Measurements from ENCODE around the gene TEX261.
"Not testable (repeated sequence)": the region's sequence is repeated elsewhere in the genome, so short reads cannot be mapped to it uniquely, and the experiment has no call there.

The TEX261 gene

DNA sequence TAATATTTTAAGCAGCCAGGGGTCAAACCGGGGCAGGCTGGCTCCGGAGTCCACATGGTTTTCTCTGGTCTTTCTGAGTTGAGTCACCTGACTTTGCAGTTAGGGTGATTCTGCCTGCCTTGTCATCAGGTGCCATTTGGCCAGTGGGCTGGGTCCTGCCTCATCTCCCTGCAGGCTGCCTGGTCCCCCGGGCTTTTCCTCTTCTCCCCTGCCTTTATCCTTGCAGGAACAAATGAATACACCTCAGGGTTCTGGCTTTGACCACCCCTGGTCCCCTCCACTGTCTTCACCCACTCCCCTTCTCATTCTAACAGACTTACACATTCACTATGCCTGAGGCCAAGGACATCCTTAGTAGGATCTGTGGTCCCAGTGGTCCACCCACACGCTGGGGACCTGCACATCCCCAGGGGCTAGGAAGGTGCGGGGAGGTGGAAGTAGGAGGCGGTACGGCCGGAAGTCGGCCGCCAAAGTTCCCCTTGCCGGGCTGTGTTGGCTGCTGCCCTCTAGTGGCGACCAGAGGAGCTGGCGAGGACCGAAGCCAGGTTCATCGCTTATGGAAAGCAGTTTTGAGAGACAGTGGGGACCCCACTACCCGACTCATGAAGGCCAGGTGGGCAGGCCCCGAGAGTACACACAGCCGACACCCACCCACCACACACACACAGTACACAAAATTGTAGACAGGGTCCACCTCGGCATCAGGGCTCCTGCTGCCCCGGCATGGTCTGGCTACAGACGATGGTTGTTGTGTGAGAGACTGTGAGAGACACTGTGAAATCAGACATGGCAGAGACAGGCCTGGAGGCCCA lies 6.3 kb upstream of the TEX261 start:
- DNase-seq (ENCODE audit: low read depth in 3 of 3, low spot score in 1 of 3): peak; percentile 46 to 66 (median 55)

DNA sequence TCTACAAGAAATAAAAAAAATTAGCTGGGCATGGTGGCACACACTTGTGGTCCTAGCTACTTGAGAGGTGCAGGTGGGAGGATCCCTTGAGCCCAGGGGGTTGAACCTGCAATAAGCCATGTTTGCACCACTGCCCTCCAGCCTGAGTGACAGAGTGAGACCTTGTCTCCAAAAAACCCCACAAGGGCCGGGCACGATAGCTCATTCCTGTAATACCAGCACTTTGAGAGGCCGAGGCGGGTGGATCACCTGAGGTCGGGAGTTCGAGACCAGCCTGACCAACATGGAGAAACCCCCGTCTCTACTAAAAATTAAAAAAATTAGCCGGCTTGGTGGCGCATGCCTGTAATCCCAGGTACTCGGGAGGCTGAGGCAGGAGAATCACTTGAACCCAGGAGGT lies 5.3 kb upstream of the TEX261 start:
- DNase-seq (ENCODE audit: low read depth in 3 of 3, low spot score in 1 of 3): not testable (repeated sequence)

DNA sequence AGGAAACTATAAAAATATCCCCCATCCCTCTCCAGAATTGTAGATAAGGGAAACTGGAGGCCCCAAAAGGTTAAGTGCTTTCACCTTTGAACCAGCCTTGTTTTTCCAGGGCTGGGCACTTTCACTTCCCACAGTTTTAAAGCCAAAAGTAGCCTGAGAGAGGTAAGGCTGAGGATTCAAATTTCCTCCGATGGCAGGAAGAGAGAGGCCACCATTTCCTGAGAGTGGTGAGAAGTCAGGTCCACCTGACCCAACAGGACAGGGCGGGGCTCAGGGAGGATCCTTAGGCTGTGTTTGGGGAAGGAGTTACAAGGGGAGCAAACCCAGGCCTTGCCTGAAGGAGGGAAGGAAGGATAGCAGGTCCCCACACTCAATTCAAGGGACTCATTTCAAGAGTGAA lies 4.7 kb upstream of the TEX261 start:
- no peak for DNase-seq (ENCODE audit: low read depth in 3 of 3, low spot score in 1 of 3)

DNA sequence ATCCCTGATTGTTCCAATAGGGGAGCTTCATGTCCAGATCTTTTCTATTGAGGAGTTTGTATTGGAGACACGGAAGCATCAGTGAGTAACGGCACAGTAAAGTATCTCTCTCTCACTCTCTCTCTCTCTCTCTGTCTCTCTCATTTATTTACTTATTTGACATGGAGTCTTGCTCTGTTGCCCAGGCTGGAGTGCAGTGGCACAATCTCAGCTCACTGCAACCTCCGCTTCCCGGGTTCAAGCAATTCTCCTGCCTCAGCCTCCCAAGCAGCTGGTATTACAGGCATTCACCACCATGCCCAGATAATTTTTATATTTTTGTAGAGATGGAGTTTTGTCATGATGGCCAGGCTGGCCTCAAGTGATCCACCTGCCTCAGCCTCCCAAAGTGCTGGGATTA lies 4.2 kb upstream of the TEX261 start:
- DNase-seq (ENCODE audit: low read depth in 3 of 3, low spot score in 1 of 3): not testable (repeated sequence)

DNA sequence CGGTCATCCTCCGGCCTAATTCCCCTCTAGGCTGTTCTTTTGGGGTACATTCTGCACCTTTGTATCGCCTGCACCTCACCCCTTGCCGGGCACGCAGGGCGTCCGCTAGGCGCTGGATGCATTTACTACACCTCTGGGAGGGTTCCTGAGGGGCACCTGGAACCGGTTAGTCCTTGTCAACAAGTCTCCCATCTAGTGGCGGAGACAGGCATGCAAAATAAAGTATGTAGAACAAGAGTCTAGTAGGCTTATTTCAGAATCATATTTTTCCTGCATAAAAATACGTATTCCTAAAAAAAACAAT lies 705 bp upstream of the TEX261 start:
- DNase-seq (ENCODE audit: low read depth in 3 of 3, low spot score in 1 of 3): no peak

DNA sequence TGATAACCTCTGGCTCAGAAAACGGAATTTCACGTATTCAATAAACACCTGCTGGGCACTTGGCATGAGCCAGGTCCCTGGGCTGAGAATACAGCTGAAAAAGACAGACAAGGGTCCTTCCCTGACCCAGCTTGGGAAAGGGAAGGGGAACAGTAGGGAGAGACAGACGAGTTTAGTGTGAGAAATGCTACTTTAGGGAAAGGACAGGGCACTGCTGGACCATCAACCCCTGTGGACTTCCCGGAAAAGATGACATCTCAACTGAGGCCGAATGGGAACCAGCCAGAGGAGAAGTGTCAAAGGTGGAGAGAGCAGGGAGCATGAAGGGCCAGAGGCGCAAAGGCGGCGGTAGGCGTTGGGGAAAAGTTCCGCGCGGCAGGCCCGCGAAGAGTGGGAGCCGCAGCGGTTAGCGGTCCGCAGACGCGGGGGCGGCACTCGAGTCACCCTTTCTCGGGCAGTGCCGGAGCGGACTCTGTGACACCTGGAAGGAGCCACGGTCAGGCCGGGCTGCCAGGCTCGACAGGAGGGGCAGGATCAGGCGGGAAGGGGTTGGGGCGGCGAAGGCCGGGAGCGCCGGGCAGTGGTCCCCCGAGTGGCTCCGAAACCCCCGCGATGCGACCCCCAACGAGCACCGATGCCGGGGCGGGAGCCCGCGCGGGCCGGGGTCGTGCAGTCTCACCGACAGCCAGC lies 519 bp downstream of the TEX261 start:
- peak in 1 of 3 donors; percentile 39 for DNase-seq (ENCODE audit: low read depth in 3 of 3, low spot score in 1 of 3)

DNA sequence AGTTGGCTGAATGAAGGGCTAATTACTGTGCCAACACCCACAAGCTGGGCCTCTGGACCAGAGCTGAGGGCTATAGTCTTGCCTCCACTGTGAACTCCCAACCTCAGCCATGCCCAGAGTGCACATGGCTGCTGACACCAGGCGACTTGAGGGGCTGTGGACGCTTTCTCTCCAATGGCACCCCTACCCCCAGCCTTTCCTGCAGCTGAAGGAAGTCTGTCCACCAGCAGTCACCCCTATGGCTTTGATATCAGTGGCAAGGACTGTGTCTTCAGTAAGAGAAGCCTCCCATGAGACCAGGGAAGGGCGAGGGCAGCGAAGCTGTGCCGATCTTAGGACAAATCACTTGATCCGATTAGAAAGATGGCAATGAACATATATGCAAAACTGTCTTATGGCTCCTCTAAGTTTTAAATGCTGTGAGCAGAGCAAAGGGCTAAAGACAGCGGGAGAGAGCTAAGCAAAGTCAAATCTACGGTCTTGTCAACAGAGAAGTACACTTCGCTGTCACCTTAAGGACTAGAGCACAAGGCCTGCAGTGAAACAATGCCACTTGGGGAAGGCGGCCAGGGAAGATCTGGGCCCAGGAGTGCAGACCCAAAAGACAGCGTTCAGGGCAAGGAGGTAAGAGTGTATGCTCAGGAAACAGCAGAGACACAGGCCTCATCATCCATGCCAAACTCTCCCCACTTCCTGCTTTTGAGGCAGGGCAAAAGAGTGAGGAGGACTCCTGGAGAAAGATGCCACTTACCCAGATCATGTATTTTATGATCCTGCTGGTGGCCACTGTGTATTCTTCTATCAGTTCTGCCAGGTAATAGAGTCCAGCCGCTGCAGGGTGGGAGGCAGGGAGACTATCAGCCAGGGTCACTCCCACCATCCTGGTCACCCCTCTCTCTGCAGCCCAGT lies 1.5 kb downstream of the TEX261 start:
- no peak for DNase-seq (ENCODE audit: low read depth in 3 of 3, low spot score in 1 of 3)

DNA sequence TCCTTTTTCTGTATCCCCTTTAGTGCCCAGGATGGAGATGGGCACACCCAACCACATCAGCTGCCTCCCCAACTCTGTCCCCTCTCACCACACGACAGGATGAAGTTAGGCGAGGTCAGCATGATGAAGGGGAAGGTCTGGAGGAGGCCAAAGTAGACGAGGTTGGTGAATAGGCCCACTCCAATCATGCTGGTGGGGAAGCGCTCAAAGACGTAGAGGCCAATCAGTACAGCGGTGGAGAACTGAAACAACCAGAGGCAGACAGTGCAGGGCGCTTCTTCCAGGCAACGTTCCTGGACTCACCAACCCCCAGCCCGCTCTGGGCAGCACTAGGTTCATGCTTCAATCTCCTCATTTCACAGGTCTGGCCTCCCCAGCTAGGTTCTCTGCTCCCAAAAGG lies 2.9 kb downstream of the TEX261 start:
- DNase-seq (ENCODE audit: low read depth in 3 of 3, low spot score in 1 of 3): no peak

DNA sequence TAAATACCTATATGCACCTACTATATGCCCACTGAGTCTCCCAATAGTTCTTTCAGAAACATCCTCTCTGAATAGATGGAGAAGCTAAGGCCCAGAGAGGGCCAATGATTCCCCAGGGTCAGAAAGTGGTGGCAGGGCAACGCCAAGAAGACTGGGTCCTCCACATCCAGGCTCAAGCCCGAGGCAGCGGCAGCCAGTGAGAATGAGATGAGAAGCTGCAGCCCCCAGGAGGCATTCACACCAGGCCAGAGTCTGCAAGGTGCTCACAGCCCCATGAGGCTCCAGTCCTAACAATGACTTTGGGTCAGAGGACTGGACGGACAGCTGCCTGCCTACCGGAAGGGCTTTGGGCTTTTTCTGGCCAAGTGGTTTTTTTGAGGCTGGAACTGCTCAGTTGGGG lies 3.5 kb downstream of the TEX261 start:
- no peak for DNase-seq (ENCODE audit: low read depth in 3 of 3, low spot score in 1 of 3)

DNA sequence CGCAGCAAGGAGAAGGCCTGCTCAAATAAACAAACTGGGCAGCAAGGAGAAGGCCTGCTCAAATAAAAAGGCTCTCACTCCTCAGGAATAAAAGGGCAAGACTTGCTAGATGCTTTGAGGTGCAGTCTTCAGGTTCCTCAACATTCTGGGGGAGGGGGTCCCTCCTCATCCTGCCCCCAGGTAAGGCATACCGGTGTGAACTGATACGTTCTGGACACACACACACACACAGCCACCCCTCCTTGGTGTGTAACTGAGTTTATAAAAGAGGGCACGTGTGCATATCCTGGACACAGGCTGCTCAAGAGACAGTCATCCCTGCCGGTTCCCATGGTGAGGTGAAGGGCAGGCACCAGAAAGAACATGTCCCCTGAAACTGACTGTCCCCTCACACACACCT lies 4.5 kb downstream of the TEX261 start:
- no peak for DNase-seq (ENCODE audit: low read depth in 3 of 3, low spot score in 1 of 3)

DNA sequence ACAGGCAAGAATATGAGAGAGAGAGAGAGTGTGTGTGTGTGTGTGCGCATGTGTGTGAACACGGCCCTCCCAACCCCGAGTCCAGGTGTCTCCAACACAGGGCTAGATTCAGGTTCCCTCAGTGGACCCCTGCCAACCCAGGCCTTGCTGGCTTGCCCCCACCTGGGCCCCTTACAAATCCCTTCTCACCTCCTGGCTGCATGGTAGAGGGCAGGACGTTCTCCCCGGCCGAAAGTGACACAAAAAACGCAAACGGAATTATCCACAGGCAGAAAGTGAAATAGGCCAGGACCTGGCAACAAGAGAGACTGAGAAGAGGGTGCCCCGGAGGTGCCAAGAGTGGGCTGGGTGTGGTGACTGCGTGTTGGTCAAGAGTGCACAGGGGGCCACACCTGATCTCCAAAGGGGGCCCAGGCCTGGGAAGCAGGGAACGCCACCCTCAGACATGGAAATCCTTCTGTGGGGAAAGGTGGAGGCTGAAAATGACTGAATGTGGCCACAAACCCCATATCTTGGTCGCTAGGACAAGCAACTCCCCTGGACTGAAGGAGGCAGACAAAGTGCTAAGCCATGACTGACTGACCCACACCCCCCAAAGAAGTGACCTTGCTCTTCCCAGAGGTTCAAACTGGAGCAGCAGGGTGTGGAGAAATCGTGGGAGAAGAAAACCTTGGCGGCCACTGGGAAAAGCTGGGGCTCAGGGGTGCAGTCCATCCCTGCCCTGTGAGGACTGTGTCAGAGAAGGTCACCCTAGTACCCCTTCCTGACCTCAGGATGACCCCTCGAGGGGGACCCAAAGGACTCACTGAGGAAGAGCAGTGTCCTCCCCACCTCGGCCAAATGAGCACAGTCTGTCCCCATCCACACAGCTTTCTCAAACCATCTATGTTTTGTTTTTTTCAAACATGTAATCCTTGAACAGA lies 5.7 kb downstream of the TEX261 start:
- DNase-seq (ENCODE audit: low read depth in 3 of 3, low spot score in 1 of 3): no peak

DNA sequence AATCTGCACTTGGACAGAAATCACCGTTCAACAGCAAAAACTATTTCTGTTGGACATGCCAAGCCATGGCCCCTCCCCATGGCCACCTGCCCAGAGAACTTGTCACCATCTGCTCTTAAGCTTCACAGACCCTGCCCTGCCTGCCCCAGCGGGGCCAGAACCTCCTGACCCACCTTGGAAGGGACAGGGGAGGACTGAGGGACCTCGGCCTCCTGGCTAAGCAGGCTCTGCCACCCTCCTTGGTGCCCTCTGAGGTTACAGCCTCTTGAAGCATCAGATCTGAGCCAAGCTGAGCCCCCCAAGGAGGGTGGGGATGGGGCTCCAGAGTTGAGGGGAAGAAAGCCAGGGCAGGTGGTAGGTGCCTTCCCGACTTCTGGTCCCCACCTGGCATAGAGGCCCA lies 6.5 kb downstream of the TEX261 start:
- DNase-seq (ENCODE audit: low read depth in 3 of 3, low spot score in 1 of 3): no peak

DNA sequence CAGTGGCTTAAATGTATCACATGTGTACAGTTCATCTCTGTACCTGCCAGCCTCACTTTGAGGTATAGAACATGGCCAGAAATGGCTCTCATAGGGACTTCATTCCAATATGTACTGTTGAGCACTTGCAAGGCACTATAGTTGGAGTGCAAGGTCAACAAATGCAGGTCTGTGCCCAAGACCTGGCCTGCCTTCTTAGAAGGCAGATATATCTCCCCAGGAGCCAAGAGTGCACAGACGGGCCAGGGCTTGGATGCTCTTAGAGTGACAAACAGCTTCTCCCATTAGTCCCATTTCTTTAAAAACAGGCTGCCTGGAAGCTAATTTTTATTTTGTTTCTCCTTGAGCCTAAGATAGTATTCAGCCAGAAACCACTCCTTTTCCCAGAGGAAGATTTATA lies 7.3 kb downstream of the TEX261 start:
- no peak for DNase-seq (ENCODE audit: low read depth in 3 of 3, low spot score in 1 of 3)

DNA sequence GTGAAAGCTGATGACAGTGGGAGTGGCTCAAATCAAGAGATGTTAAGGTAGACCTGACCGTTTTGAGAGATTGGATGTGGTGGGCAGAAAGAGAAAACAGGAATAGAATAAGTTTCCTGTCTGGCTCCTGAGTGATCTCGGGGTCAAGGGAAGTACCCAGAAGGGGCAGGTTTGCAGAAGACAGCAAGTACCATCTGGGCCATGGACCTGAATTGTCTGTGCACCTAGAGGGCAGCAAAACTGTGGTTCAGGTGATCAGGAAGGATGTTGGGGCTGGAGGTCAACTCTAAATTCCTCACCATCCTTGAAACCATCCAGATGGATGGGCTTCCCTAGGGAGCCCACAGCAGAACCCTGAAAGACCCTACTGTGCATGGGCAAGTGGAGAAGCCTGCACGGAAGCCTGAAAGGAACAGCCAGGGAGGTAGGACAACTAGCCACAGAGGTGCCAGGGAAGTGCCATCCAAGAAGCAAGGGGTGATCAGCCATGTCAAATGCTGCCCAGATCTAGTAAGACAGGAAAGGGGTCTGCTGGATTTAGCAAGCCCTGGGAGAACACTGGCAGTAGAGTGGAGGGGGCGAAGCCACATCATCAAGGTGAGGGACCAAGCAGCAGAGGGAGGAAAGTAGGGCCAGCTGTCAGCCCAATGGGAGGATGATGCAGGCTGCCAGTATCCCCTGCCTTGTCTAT lies 8.0 kb downstream of the TEX261 start:
- no peak for DNase-seq (ENCODE audit: low read depth in 3 of 3, low spot score in 1 of 3)

DNA sequence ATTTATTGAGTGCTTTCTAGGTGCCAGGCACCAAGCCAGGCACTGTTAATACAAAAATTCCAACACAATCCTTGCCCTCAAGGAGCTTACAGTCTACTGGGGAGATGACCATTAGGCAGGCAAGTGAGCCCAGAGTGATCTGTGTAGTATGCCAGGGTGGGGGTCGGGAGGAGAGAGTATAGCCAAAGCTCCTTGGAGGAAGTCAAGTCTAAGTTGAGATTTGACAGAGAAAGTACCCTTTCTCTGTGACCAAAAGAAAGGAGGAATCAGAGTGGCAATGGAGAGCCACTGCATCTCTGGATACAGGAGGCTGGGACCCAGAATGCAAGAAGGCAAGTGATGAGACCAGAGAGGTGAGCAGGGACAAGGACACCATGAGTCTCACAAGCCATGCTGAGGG lies 8.7 kb downstream of the TEX261 start:
- DNase-seq (ENCODE audit: low read depth in 3 of 3, low spot score in 1 of 3): no peak

DNA sequence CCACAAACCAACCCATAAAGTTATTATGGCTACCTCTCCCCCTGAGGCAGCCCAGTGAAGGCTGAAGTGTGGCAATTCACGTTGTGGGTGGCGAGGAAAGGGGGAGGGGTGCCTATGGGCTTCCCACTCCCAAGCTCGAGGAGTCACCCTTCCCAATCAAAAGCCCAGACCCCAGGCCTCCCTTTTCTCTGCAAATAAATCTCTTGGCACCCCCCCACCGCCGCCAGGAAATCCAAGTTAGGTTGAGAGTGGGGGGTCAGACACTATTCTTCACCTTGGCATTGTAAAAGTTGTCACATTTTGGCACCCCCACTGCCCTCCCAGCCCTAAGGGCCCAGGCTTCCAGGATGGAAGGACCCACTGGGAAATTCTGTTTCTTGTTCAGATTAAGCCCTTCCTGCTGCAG lies 9.4 kb downstream of the TEX261 start:
- no peak for DNase-seq (ENCODE audit: low read depth in 3 of 3, low spot score in 1 of 3)

DNA sequence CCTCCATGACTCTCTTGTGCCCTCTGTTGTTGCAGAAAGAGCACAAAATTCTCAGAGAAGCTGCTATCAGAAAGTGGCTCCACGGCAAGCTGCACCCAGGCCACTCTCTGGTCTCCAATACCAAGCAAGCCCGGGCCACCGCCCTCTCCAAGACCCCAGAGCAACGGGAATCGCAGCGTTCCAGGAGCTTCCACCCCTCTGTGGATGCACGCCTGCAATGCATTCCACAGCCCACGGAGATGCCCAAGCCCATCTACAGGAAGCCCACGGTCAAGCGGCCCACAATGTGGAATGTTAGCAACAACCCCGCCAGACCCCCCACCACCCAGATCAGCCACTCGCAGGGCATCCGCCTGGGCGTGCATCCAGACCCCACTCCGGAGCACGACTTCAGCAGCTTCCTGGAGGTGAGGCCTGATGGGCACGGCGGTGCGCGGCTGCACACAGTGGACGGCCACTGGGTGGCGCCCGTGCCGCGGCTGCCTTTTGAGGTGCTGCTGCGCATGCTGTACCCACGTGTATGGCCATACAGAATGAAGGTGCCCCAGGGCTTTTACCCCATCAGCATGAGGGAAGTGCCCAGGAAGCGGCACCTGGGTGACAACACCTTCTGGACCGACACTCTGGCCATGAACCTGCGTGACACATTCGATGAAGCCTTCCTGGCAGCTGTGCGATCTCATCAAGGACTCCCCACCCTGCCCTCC lies 9.9 kb downstream of the TEX261 start:
- DNase-seq (ENCODE audit: low read depth in 3 of 3, low spot score in 1 of 3): peak; percentile 47 to 75 (median 58)

DNA sequence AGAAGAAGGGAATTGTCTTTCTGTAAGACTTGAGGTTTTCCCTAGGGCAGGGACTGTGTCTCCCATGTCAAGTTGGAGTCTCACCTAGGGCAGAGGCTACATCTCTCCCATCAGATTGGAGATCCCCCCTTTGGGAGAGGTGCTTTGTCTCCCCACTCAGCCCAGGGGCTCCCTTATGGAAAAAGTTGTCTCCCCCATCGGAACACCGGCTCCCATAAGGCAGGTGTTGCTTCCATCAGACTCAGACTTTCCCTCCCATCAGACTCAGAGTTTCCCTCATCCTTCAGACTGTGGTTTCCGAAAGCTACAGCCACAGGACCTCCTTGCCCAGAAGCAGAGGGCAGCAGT lies 10.5 kb downstream of the TEX261 start:
- no peak for DNase-seq (ENCODE audit: low read depth in 3 of 3, low spot score in 1 of 3)

DNA sequence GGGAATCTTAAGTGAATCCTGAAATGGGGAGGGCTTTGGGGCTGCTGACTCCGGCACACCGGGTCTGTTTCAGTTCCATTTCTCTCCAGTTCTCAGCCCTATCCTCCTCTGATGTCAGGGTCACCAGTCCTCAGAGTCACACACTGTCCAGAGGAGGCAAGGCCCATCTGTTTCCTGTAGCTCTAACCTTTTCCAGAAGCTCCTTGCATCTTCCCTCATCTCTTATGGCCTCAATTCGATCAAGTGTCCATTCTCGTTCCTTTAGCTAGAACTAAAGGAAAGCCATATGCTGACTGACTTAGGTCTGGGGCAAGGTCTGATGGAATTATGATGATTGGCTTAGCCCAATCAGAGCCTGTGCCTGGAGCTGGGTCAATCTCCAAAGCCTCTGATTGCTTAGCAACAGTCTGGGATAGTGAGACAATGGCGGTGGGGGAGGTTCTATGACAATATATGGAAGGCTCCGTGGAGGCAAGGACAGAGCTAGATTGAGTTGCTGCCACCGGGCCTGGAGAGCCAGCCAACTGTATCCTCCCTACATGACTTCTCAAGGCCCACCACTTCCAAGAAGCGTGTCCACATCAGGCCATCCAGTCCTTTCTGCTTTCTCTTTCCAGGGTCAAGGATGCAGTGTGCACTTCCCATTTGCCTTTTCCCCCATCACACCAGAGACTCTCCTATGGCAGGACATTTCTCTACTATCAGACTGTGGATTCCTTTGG lies 11.0 kb downstream of the TEX261 start:
- DNase-seq (ENCODE audit: low read depth in 3 of 3, low spot score in 1 of 3): no peak
